Measurements from ENCODE around the gene PRRT4.

PRRT4 gene

DNA sequence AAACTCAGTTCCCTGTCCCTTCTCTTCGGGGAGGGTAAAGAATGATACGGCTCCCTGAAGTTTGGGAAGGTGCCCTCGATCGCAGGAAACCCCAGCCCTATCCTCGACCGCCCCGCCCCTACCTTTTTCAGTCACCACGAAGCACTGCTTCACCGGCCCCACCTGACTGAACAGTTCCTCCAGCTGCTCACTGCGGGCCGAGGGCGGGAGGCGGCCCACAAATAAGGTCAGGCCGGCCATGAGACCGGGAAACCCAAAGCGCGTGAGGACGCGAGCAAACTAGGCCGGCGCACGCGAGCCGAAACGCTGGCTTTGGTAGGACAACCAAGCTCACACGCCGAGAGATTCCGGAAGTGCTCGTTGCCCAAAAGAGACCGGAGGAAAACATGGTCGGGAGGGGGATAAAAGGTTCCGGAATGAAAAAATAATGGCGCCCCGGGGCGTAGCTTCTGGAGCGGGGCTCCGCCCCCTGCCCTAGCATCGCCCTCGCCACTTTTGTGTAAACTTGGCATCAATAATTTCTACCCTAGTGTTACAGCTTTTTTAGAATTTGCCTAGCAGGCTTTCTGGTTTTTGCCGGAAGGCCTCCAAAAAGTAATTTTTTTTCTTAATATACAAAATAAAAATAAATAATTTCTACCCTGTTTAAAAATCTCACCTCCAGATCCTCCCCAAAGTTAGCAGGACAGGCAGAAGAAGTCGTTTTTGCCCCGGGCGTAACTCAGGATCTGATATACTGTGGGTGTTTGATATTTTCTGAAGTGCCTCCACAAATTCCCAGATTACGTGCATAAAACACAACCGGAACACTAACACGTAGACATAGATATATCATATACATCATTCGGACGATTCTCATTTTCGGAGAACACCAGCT, 17.7 kb downstream of the PRRT4 start, which contains the start of gene RBM28:
Gene RBM28 (minus strand): TSS at position 355 of the 877 bp plus-strand sequence. CDS start 115 bp downstream, at position 240.
- peak; percentile 54 to 70 (median 67) for DNase-seq

DNA sequence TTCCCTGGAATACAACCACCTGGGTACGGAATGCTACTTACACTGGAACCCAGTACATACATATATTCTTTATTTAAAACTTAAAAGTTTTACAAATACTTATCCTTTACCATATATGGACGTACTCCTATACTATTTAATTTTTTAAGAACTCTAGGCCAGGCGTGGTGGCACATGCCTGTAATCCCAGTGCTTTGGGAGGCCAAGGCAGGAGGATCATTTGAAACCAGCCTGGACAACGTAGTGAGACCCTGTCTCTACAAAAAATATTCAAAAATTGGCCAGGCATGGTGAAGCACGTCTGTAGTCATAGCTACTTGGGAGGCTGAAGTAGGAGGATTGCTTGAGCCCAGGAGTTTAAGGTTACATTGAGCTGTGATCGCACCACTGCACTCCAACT, 19.8 kb downstream of the PRRT4 start:
- DNase-seq: no peak

DNA sequence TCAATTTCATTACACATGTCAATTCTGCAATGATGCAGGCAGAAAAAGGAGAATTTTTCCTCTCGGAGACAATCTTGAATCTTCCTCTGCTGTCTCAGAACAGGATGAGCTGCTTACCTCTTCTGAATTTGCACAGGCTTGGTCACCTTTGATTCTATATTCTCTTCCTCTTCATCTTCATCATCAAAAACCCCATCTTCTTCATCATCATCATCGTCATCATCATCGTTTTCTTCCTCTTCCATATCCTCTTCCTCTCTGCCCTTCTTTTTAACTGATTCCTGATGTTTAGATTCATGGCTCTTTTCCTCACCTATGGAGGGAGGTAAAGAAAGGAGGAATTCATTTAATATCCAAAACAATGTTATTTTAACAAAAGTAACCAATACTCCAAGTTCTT, 25.8 kb downstream of the PRRT4 start:
- DNase-seq: no peak

DNA sequence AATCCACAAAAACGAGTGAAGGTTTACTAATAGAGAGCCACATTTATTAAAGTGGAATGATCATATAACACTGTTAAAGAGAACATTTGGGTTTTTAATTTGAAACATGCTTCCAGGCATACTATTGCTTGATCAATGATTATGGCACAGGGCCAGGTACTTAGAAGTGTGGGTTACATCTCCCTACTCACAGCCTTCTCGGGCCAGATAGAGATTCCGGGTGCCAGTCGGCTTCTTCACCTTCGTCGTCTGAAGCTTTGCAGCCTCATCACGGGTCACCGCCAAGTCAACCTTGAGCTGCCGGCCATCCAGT, 37.2 kb downstream of the PRRT4 start:
- DNase-seq: no peak

DNA sequence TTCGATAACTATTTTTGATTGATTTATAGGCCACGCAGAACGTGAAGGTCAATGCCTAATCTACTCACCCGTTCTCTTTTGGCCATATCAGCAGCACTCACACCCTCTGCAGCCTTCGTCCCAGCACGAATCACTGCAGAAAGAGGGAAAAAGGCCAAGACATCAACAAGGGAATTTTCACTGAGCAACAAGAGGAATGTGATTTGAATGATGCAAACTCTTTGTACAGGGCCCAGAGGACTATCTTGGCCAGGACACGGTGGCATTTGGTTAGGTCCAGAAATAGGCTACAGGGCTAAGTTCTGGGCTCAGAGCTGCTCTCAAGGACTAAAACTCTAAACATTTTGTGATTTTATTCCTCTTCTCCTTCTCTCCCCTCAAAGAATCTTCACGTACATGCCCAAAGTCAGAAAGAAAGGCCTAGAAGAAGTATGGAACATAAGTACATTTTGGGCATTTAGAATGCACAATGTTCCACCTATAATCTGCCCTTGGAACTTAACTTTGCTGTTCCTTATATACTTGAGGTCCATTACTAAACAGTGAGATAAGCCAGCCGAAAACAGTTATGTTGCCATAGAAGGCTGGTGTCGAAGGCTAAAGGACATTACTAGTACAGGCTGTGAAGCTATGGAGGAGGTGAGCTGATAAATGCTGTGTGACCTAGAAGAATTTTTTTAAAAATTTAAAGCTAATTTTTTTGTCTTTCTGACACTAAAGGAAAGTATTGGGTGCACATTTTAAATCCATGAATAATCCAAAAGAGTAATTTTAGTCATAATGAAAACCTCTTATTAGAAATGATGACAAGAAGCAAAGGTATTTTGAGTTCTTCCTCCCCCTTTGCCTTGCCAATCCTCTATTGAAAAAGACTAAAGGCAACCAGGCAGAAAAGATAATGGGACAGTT, 37.8 kb downstream of the PRRT4 start:
- DNase-seq: no peak

DNA sequence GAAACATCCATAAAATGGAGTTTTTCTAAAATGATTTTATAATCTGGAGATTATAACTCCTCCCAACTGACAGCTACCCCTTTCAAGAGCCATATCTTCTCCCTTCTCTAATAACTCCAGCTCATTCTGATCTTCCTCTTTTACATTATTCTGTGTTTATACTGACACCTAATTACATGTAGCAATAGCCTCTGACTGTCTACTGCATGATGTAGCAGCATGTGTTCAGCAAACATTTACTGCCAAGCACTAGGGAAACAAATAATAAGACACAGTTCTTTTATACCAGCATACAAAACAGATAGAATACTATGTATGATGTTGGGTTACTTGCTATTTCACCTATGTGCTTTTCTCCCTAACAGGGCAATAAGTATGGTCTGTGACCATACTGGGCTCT, 38.5 kb downstream of the PRRT4 start:
- DNase-seq: no peak

DNA sequence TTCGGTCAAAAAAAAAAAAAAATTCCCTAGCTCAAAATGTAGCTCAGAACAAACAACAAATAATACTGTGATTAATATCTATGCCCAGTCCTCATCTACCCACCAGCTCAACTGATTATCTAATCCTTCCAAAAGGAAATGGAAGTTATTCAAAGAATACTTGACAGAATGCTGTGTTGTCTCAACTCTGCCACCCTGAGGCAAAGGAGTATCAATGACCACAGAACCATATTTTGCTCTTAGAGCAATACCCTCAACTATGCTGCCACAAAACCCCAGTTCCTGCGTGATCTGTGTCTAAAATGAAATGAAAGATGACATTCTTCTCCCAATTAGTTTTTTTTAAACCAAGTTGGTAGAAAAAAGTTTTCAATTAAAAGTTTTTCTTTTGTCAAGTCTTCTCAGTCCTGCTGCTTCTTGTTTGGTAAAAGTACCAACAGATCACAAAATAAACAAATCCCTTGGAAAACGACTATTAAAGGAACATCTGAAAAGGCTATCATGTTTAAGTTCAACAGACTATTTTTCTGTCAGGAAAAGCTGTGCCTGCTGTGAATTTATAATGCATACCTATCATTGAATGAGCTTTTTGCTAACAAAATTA, 39.3 kb downstream of the PRRT4 start:
- DNase-seq: no peak

DNA sequence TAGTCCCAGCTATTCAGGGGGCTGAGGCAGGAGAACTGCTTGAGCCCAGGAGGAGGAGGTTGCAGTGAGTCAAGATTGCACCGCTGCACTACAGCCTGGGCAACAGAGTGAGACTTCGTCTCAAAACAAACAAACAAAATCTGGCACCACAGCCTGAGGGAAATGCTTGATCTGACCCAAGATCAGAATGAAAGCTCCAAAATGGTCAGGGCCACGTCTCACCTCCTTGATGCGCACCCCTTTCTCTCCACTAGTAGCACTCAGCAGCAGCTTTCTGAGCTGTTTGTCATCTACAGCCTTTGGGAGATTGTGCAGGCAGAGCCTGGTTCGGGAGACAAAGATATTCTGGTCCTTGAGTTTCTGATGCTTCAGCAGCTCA, 40.5 kb downstream of the PRRT4 start:
- no peak for DNase-seq

DNA sequence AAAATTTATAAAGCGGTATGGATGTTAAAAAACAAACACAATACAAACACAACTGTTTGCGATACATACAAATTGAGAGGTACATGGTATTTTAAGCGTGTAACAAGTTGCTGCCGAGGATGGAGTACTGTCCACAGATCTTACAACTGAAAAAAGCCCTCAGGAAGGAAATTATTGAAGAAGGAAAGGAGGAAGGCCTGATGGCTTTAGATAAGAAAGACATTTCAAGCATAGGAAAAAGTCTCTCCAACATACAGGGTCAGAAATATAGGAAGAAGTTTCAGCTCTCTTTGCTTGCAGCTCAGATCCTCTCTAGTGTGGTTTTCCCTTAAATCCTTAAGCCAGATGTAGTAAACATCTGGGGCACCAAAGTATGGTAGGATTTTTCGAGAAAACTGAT, 42.8 kb downstream of the PRRT4 start:
- DNase-seq: no peak

DNA sequence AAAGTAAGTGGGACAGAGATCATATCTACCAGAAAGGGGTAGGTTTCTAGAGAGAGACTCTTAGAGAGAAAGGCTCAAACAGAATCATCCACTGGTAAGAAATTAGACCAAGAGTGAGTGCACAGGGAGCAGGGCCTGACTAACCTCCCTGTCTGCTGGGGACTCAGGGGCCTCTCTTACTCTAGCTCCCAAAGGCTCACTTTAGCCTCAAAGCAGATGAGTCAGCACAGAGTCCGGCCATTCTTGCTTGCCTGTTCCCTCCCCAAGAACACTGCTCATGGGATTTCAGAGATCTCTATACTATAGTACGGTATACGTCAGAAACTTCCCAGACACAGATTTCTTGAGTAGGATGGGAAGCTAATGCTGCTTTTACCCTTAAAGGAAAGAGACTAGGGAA, 50.5 kb downstream of the PRRT4 start:
- DNase-seq: no peak

DNA sequence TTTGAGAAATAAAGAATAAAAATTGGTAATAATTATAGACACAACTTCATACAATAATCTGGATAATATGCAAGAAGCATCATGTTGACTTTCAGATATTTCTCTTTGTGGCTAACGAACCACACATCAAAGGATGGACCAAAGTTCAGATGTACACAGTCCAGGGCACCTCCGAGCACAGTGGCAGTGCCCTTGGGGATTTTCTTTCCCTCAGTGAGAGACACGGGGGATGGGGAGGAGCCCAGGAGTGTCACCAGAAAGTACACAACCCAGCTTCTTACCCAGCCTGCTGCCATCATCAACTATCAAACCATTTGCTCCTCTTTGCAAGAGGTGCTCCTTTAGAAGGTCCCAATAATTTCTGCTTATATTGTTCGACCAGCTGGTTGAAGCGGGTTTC, 51.0 kb downstream of the PRRT4 start:
- no peak for DNase-seq

DNA sequence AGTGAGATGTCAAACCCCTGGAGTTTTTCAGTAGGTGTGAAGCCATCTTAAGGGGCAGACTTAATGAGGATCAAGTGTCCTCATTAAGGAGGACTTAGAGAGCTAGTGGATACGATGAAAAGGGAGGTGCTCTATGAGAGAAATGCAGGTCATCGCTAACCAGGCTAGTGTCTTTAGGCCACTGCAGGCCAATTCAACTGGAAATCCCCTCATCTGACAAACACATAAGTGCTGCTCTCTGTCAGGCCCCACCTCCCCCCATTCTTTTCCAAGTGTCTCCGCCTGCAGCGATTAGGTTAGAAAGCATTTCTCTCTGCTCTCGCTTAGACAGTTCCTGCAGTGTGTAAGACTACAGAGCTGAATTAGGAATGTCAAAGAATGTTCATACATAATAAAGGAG, 51.5 kb downstream of the PRRT4 start:
- no peak for DNase-seq

DNA sequence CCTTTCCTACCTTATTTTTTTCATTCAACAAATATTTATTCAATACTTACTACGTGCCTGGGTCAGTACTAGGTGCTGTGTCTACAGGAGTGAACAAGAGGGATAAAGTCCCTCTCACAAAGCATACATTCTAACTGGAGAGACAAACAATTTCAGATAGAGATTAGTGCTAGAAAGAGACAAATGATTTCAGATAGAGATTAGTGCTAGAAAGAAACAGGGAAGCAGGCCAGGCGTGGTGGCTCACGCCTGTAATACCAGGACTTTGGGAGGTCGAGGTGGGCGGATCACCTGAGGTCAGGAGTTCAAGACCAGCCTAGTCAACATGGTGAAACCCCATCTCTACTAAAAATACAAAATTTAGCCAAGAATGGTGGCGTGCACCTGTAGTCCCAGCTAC, 52.4 kb downstream of the PRRT4 start:
- no peak for DNase-seq

DNA sequence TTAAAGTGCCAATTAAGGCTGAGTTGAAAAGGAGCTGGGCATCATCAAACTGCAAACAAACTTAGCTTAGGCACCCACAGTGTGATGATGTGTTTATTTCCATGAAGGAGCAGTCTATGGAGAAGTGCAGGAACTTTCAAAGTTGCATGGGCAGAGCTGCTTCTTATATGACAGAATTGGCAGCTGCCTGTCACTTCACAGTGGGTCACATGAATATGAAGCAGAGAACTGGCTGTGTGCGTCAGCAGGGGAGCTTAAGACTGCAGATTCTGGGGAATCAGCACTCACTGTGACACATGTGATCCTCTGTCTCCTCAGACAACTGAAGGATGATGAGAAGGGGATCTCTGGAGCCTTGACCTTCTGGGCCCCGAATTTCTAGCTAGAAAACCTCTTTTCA, 54.4 kb downstream of the PRRT4 start:
- DNase-seq: no peak

DNA sequence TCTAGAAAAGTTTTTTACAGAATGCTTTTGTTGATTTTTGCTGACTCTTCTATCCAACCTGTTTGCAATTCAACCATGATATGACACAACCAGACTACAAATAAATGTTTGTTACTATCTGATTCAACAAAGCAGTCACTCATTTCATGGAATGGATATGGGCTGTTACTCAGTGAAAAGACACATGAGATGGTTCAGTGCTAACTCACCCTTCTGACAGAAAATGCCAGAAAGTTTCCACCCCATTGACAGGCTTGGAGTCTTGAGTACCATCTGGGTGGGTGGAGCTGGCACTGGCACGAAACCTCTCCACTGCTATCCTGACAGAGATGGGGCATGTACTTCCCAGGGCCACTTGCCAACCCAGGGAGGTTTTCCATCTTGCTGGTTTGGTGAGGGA, 57.3 kb downstream of the PRRT4 start:
- DNase-seq: no peak

DNA sequence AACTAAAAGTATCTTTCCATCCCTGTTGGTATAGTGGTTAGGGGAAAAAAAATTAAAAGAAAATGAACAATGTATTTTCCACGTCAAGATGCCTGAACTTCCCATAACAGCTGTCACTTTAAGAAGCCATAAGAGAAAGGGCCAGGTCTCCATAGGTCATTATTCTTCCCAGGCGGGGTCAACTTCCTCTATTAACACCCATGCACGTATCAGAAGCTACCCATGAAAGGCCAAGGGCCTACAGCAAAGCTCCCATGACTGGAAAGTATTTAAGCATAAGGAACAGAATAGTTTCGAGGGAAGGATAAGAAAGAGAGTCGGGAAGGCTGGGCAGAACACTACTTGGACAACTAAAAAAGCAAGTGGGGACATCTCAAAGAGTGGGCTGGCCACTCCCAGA, 57.8 kb downstream of the PRRT4 start:
- DNase-seq: no peak

DNA sequence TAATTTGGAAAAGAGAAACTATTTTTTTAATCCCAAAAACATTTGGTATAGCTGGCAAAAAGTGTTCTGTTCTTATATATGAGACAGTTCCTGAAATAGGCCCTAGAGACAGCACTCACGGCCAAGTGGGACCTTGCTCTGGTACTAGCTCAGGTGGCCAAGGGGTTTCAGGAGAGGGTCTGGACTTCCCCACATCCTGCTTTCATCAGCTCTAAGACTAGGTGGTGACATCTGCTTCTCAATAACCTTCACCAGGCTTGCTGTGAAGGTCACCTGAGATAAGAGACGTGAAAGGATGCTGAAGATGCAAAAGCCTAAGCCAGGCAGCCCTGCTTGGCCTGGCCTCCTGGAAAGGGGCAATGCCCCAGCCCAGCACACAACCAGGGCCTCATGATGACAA, 58.4 kb downstream of the PRRT4 start:
- no peak for DNase-seq

DNA sequence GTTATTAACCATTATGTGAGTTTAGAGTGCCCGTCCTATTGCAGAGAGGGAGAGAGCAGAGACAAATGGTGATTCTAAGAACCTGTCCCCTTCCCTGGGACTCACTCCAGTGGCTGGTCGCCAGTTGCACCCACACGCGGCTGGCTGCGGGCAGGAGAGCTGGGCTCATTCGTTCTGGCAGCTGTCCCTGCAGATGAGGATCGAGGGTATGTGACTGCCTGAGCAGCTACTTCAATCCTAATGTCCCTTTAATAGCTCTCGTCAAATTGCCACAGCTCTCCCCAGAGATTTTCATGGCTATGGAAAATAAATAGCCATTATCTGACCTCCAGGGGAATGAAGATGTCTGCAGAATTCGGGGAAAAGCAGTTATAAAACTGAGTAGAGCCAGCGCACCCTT, 59.4 kb downstream of the PRRT4 start:
- DNase-seq: no peak

All from activated naive CD4-positive, alpha-beta T cell (primary cell).